Stomach (tissue), 9 donors: ENCODE measurements around the gene NFXL1. TPM values are rescaled to one million over a fixed set of nuclear protein-coding genes. Genes with fewer than 3 reads are reported as not detected.

Experiments used
- DNase-seq, 2 donors: peaks; one replicate each; pipeline versions ENCODE4 v3.0.0 to v3.0.0-alpha.2; 2013 to 2019
- H3K27ac ChIP-seq, 5 donors: fragments of 200-600 bp in 4 of 5; sonication (generic) in 4 of 5; one replicate each; pipeline ENCODE4 v1.5.1; 2013 to 2019; ENCODE audit warnings: mild to moderate bottlenecking in 1 of 5, moderate library complexity in 1 of 5
- H3K27me3 ChIP-seq, 3 donors: fragments of 200-600 bp; sonication (generic); one replicate each; pipeline ENCODE4 v1.5.1; 2017 to 2019; ENCODE audit warnings: mixed run types in 1 of 3
- H3K36me3 ChIP-seq, 4 donors: fragments of 200-600 bp; sonication (generic); 1 replicate in 3 of 4; 2 replicates in 1 of 4; pipeline ENCODE4 v1.5.1; 2016 to 2019
- H3K4me1 ChIP-seq, 4 donors: fragments of 200-600 bp; sonication (generic); one replicate each; pipeline ENCODE4 v1.5.1; 2016 to 2019
- H3K4me3 ChIP-seq, 4 donors: fragments of 200-600 bp; sonication (generic) in 3 of 4; one replicate each; pipeline ENCODE4 v1.5.1; 2016 to 2019; ENCODE audit warnings: mild to moderate bottlenecking in 1 of 4
- H3K9me3 ChIP-seq, 4 donors: fragments of 200-600 bp; sonication (generic); one replicate each; pipeline ENCODE4 v1.5.1; 2016 to 2019
- EP300 ChIP-seq: sonication (generic); formaldehyde crosslinking; IDR thresholded peaks from one replicate; pipeline ENCODE4 v1.6.1; 2017; ENCODE audit warnings: antibody characterized with exemption
- POLR2A ChIP-seq, 4 donors: fragments of 450-650 bp; IDR thresholded peaks; one replicate each; pipeline ENCODE4 v1.6.1; 2016; ENCODE audit warnings: antibody characterized with exemption in 4 of 4, control low read depth in 2 of 4, mild to moderate bottlenecking in 1 of 4, moderate library complexity in 1 of 4
- POLR2AphosphoS5 ChIP-seq, 3 donors: sonication (generic); formaldehyde crosslinking; IDR thresholded peaks; one replicate each; pipeline ENCODE4 v1.6.1; 2016; ENCODE audit warnings: antibody characterized with exemption in 3 of 3
- WGBS, 5 donors: extraction: QIAGEN DNeasy Blood & Tissue Kit in 3 of 5; methylation state at CpG; one replicate each; pipeline versions ENCODE4 v1.1.5 to v1.1.7; 2013 to 2018; 5-methylcytosine and 5-hydroxymethylcytosine counted together
- intact Hi-C: fragments of 100-400 bp; cut with DNase I; formaldehyde crosslinking; loops from one replicate; pipeline ENCODE4 v1.15.1; 2023; ENCODE audit warnings: low total_unique reads
- polyA plus RNA-seq, 3 donors: library from polyadenylated mRNA; stranded (reverse); fragments of 200-250 nt; gene quantifications; one replicate each; pipeline ENCODE4 v1.2.3, GENCODE V29; 2013
- total RNA-seq, 5 donors: library from RNA; depleted of rRNA; stranded (reverse); fragments of >200 nt; gene quantifications; one replicate each; pipeline versions ENCODE4 v1.1.0 to v1.2.3, GENCODE V29; 2014 to 2016
- TF ChIP-seq, protein P1 (sequence below), 7 experiments: fragments of 450-650 bp in 4 of 7; fragments of 200-600 bp in 3 of 7; sonication (generic) in 3 of 7; IDR thresholded peaks; one replicate each; pipeline ENCODE4 v1.5.1; 2016 to 2019; ENCODE audit warnings: antibody characterized with exemption in 7 of 7, control low read depth in 2 of 7, mild to moderate bottlenecking in 1 of 7
- donor health status: healthy with polysubstance abuse.
- donor health status: Bipolar disorder and iron deficiency.
- donor health status: healthy.

The NFXL1 gene
- total and polyA plus RNA-seq, 8 donors = 3.2 to 23.7 (median 13.7) TPM

DNA sequence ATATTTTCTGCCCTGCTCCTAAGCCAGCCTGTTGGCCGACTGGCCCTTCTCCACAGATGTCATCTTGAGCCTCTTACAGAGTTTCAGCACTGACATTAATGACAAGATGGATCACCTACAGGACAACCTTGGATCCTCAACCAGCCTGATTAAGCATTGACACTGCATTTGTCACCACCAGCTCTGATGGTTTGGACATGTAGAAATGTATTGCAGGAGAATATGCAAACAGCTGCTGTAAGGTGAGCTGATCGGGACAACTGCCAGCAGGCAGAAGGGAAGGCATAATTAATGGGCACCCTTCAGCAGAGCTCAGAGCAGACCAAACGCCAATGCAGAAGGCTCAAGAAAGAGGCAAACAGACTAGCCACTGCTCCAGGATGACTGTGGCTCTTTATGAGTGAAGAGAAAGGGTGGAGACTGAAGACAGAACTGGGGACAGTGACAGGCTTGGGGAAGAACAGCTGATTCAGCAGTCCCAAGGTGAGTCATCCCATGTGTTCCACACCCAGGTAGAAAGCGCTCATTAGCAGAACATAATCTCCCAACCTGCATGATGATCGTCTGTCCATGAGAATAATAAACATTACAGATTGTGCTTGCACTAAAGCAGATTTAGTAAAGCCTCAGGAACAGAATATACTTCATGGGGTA lies 83.2 kb downstream of the NFXL1 start:
- Histone ChIP-seq H3K4me3 (no peak overlapping the region), H3K27me3 (peaks cover 0 to 14% (median 0%) of the 10 kb centered on the region in 3 donors), H3K27ac (no peak overlapping the region), H3K36me3 (no peaks in the 10 kb centered on the region), H3K4me1 (peaks cover 2 to 9% (median 7%) of the 10 kb centered on the region in 4 donors), H3K9me3 (peaks cover 0 to 5% (median 0%) of the 10 kb centered on the region in 4 donors)
- WGBS, 5 donors = 40 to 59% (median 55%) methylated on average over 5 of the region's 5 CpGs
- intact Hi-C loops = no loop called here
- TF ChIP-seq EP300 (no peak), POLR2AphosphoS5 (IDR thresholded peaks at IDR 0.05) (no peak), POLR2A (IDR thresholded peaks at IDR 0.05) (no peak)
- TF ChIP-seq, protein P1, sequence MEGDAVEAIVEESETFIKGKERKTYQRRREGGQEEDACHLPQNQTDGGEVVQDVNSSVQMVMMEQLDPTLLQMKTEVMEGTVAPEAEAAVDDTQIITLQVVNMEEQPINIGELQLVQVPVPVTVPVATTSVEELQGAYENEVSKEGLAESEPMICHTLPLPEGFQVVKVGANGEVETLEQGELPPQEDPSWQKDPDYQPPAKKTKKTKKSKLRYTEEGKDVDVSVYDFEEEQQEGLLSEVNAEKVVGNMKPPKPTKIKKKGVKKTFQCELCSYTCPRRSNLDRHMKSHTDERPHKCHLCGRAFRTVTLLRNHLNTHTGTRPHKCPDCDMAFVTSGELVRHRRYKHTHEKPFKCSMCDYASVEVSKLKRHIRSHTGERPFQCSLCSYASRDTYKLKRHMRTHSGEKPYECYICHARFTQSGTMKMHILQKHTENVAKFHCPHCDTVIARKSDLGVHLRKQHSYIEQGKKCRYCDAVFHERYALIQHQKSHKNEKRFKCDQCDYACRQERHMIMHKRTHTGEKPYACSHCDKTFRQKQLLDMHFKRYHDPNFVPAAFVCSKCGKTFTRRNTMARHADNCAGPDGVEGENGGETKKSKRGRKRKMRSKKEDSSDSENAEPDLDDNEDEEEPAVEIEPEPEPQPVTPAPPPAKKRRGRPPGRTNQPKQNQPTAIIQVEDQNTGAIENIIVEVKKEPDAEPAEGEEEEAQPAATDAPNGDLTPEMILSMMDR (IDR thresholded peaks at IDR 0.05) = no peak
- peak in 1 of 2 donors; percentile 28 for DNase-seq

DNA sequence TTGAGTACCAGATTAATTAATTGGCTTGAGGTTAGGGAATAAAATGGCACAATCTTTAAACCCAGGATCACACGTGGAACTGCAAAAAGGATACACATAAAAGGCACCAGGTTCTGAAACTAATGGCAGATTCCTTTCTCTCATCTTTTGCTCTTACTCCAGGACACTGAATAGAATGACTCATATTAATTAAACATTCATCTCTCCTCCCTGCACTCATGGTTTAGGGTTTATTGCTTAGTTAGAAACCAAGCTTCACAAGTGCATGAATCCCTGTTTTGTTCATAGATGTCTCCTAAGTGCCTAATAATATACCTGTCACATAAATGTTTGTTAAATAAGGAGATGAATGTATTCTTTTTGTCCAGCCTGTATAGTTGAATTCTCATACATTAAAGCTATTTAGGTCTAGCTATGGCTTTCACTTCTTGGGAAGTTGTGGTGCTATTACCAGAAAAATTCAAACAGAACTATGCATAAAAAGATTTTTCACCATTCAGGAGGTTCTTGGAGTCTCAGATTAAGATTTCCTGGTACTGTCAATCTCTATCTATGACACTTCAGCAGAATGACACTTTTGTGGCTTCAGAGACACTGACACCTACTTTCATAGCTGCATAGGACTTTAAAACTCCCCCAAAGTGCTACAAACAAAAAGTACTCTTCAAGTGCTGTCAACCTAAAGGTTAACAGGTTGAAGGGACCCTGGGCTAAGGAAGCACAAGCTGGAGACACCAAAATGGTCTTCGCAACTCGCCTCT lies 83.9 kb downstream of the NFXL1 start:
- WGBS, 5 donors = 74 to 90% (median 80%) methylated on average over 3 of the region's 3 CpGs
- peaks cover 0 to 5% (median 0%) of the 10 kb centered on the region in 4 donors for H3K9me3 ChIP-seq
- no peak overlapping the region for H3K27ac ChIP-seq
- TF ChIP-seq EP300 (no peak), POLR2AphosphoS5 (IDR thresholded peaks at IDR 0.05) (no peak), POLR2A (IDR thresholded peaks at IDR 0.05) (no peak)
- TF ChIP-seq, protein P1 (IDR thresholded peaks at IDR 0.05) = no peak
- no peak overlapping the region for H3K4me3 ChIP-seq
- DNase-seq = no peak
- intact Hi-C loops = no loop called here
- peaks cover 0 to 12% (median 0%) of the 10 kb centered on the region in 3 donors for H3K27me3 ChIP-seq
- peaks cover 0 to 2% (median under 1%) of the 10 kb centered on the region in 4 donors for H3K4me1 ChIP-seq
- no peaks in the 10 kb centered on the region for H3K36me3 ChIP-seq

DNA sequence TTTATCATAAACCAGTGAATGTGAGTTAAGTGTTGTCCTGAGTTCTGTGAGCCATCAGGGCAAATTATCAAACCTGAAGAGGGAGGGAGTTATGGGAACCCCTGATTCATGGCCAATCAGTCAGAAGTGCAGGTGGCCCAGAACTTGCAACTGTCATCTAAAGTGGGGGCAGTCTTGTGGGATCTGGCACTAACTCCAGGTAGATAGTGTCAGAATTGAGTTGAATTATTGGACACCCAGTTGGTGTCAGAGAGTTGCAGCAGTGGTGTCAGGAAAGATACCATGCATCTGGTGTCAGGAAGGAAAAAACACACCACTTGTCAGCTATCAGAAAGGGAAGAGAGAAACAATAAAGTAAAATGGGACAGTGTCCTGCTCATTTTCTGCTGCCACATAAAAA lies 84.9 kb downstream of the NFXL1 start:
- TF ChIP-seq, protein P1 (IDR thresholded peaks at IDR 0.05) = no peak
- TF ChIP-seq EP300 (no peak), POLR2A (IDR thresholded peaks at IDR 0.05) (no peak), POLR2AphosphoS5 (IDR thresholded peaks at IDR 0.05) (no peak)
- peaks cover 0 to 5% (median 0%) of the 10 kb centered on the region in 4 donors for H3K9me3 ChIP-seq
- H3K4me3 ChIP-seq = no peak overlapping the region
- no peaks in the 10 kb centered on the region for H3K4me1 ChIP-seq
- no peaks in the 10 kb centered on the region for H3K36me3 ChIP-seq
- DNase-seq = no peak
- peaks cover 0 to 4% (median 0%) of the 10 kb centered on the region in 3 donors for H3K27me3 ChIP-seq
- no peak overlapping the region for H3K27ac ChIP-seq
- intact Hi-C loops = no loop called here

DNA sequence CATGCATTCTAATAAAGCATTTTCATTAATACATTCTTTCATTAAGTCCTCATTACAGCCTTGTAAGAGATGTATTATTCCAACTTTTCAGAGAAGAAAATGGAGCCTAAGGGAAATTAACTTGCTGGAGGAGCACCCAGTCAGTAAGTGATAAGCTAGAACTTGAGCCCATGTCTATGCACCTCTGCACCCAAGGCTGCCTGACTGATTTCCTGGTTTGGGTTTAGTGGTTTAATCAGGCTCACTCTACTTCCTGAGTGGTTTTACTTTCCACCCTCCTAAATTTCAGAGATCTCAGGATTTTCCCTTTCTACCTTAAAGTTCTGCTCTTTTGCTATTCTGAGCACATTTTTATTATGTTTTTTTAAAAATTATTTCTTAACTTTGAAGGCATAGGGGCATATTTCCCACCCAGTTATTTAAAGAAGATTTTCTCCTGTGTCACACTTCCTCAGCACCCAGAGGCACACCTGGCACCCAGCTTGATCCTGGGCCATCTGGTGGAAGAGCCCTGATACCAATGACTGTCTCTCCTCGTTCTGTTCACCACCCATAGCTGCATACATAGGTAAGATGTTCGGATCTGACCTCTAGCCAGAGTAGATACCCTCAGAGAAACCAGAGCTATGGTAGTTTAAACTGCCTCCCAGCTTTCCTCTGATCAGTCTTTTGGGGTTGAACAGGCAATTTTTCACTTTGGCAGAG lies 86.9 kb downstream of the NFXL1 start:
- Histone ChIP-seq H3K4me3 (no peak overlapping the region), H3K36me3 (no peaks in the 10 kb centered on the region), H3K9me3 (no peaks in the 10 kb centered on the region), H3K27ac (no peak overlapping the region), H3K27me3 (peaks cover 0 to 4% (median 0%) of the 10 kb centered on the region in 3 donors), H3K4me1 (no peaks in the 10 kb centered on the region)
- TF ChIP-seq POLR2A (IDR thresholded peaks at IDR 0.05) (no peak), POLR2AphosphoS5 (IDR thresholded peaks at IDR 0.05) (no peak), EP300 (no peak)
- TF ChIP-seq, protein P1 (IDR thresholded peaks at IDR 0.05) = no peak
- no peak for DNase-seq
- intact Hi-C loops = no loop called here
- WGBS, 5 donors = 64 to 70% (median 68%) methylated on average over 2 of the region's 2 CpGs
